Measurements from ENCODE around the gene METTL17. TPM values are rescaled to one million over a fixed set of nuclear protein-coding genes. Genes with fewer than 3 reads are reported as not detected.

The METTL17 gene
- total RNA-seq, 1 experiment from 2014 or later, result 98.1 TPM

DNA sequence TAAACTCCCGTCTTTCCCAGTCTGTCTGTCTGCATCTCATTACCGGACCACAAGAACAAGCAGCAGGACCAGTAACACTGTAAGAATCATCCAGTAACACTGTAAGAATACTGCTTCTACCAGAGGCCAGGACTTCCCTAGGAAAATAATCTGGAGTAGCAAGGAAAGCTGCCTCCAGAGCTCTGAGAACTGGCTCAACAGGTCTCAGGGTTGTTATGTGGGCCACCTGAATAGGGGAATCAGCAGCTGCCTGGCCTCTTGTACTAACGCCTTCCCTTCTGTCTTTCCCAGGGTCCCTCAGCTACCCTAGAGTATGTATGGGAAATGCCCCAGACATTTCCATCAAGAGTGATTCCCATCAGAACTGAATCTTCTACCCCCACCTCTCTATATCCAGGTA is 8.4 kb downstream of the METTL17 start:
- Mint-ChIP-seq H3K4me1 (peaks cover 18% of the 10 kb centered on the region), H3K36me3 (peaks cover 36% of the 10 kb centered on the region), H3K27me3 (ENCODE audit: low read depth) (no peaks in the 10 kb centered on the region; the same call in 1 of the 2 replicates), H3K4me3 (no peak overlapping the region; the same call in 1 of the 2 replicates), H3K27ac (peak overlapping the region; percentile 25), H3K9me3 (no peaks in the 10 kb centered on the region)
- DNase-seq (ENCODE audit: low spot score) (no peak), ATAC-seq (peak; percentile 34)
- ChIA-PET POLR2A (interaction anchor here (1.0 to 1.3 kb wide), 3 partner anchors 16 to 96 kb away, joined by 3 to 4 read pairs (median 3); no protein-coding TSS in a partner anchor), CTCF (interaction anchor here (1.0 to 5.6 kb wide), 12 partner anchors 16 to 172 kb away, joined by 3 to 78 read pairs (median 7); partner anchors contain the start of gene ARHGEF40)
- TF ChIP-seq, protein P1, sequence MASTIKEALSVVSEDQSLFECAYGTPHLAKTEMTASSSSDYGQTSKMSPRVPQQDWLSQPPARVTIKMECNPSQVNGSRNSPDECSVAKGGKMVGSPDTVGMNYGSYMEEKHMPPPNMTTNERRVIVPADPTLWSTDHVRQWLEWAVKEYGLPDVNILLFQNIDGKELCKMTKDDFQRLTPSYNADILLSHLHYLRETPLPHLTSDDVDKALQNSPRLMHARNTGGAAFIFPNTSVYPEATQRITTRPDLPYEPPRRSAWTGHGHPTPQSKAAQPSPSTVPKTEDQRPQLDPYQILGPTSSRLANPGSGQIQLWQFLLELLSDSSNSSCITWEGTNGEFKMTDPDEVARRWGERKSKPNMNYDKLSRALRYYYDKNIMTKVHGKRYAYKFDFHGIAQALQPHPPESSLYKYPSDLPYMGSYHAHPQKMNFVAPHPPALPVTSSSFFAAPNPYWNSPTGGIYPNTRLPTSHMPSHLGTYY (CRISPR knock-in tag; IDR thresholded peaks at IDR 0.05), result no peak
- TF ChIP-seq ZNF423 (CRISPR knock-in tag; IDR thresholded peaks at IDR 0.05), result no peak
- TF ChIP-seq SP1 (CRISPR knock-in tag; conservative IDR thresholded peaks at IDR 0.05), result no peak
- TF ChIP-seq, protein P2, sequence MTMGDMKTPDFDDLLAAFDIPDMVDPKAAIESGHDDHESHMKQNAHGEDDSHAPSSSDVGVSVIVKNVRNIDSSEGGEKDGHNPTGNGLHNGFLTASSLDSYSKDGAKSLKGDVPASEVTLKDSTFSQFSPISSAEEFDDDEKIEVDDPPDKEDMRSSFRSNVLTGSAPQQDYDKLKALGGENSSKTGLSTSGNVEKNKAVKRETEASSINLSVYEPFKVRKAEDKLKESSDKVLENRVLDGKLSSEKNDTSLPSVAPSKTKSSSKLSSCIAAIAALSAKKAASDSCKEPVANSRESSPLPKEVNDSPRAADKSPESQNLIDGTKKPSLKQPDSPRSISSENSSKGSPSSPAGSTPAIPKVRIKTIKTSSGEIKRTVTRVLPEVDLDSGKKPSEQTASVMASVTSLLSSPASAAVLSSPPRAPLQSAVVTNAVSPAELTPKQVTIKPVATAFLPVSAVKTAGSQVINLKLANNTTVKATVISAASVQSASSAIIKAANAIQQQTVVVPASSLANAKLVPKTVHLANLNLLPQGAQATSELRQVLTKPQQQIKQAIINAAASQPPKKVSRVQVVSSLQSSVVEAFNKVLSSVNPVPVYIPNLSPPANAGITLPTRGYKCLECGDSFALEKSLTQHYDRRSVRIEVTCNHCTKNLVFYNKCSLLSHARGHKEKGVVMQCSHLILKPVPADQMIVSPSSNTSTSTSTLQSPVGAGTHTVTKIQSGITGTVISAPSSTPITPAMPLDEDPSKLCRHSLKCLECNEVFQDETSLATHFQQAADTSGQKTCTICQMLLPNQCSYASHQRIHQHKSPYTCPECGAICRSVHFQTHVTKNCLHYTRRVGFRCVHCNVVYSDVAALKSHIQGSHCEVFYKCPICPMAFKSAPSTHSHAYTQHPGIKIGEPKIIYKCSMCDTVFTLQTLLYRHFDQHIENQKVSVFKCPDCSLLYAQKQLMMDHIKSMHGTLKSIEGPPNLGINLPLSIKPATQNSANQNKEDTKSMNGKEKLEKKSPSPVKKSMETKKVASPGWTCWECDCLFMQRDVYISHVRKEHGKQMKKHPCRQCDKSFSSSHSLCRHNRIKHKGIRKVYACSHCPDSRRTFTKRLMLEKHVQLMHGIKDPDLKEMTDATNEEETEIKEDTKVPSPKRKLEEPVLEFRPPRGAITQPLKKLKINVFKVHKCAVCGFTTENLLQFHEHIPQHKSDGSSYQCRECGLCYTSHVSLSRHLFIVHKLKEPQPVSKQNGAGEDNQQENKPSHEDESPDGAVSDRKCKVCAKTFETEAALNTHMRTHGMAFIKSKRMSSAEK (CRISPR knock-in tag; IDR thresholded peaks at IDR 0.05; ENCODE audit: borderline replicate concordance), result no peak
- no peak for TF ChIP-seq ESRRA (CRISPR knock-in tag; IDR thresholded peaks at IDR 0.05; ENCODE audit: borderline replicate concordance)

DNA sequence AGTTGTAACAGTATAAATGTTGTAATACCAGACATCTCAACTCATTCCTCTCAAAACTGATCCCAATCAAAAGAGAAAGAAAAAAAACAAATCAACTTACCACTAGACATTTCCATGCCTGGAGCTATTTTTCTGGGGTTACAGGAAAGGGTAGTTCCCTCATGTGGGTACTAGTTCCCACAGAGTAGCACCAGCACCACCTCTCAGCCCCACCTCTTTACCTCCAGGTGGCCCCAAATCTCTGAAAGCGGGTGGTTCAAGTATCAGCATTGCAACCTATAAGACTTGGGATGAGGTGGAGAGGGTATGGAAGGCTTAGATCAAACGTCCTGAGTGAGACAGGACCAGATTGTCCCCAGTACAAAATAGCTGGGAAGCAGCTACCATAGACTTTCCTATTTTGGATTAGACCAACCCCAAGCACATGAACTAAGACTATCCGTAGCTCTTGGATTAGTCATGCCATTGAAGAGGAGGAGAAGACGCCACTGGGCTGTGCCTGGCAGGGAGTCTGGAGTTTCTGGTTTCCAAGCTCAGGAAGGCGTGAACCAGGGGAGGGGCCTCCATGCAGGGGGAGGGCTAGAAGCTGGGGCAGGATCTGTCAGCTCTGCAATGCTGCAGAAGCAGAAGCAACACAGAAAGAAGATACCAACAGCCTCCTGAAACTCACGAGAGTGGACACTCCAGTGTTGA is 9.0 kb downstream of the METTL17 start, which contains the start of gene SLC39A2:
TSS of gene SLC39A2 (plus strand) at position 620 of the 693 bp plus-strand sequence. CDS start 154 bp downstream, outside the sequence.
- peak within 1 kb of the TSS; percentile 55 for H3K27ac Mint-ChIP-seq
- peaks cover 18% of the 10 kb centered on the region for H3K4me1 Mint-ChIP-seq
- no peaks in the 10 kb centered on the region for H3K9me3 Mint-ChIP-seq
- H3K27me3 Mint-ChIP-seq (ENCODE audit: low read depth), result no peaks in the 10 kb centered on the region; the same call in 1 of the 2 replicates
- H3K4me3 Mint-ChIP-seq, result peak within 1 kb of the TSS; percentile 32
- POLR2A ChIA-PET, result interaction anchor here (1.0 to 1.3 kb wide), 3 partner anchors 16 to 96 kb away, joined by 3 to 4 read pairs (median 3); no protein-coding TSS in a partner anchor
- CTCF ChIA-PET, result interaction anchor here (0.7 to 5.6 kb wide), 14 partner anchors 11 to 132 kb away, joined by 3 to 78 read pairs (median 5); partner anchors contain the start of gene ARHGEF40
- peak; percentile 90 for ATAC-seq
- peaks cover 30% of the 10 kb centered on the region for H3K36me3 Mint-ChIP-seq
- peak; percentile 63 for DNase-seq (ENCODE audit: low spot score)
- TF ChIP-seq ZNF219 (CRISPR knock-in tag; IDR thresholded peaks at IDR 0.05; ENCODE audit: borderline replicate concordance) (no peak), NFYB (CRISPR knock-in tag; conservative IDR thresholded peaks at IDR 0.05; ENCODE audit: low read depth) (no peak), TEAD1 (CRISPR knock-in tag; IDR thresholded peaks at IDR 0.05) (no peak), ZNF232 (CRISPR knock-in tag; IDR thresholded peaks at IDR 0.05) (no peak), RORB (CRISPR knock-in tag; IDR thresholded peaks at IDR 0.05) (no peak), ZNF138 (CRISPR knock-in tag; conservative IDR thresholded peaks at IDR 0.05) (no peak), CREM (CRISPR knock-in tag; IDR thresholded peaks at IDR 0.05) (no peak), GTF2I (CRISPR knock-in tag; conservative IDR thresholded peaks at IDR 0.05) (no peak), NFE2L1 (CRISPR knock-in tag; IDR thresholded peaks at IDR 0.05) (no peak)
- TF ChIP-seq, protein P3, sequence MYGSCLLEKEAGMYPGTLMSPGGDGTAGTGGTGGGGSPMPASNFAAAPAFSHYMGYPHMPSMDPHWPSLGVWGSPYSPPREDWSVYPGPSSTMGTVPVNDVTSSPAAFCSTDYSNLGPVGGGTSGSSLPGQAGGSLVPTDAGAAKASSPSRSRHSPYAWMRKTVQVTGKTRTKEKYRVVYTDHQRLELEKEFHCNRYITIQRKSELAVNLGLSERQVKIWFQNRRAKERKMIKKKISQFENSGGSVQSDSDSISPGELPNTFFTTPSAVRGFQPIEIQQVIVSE (CRISPR knock-in tag; IDR thresholded peaks at IDR 0.05; ENCODE audit: borderline replicate concordance), result no peak
- TF ChIP-seq, protein P4, sequence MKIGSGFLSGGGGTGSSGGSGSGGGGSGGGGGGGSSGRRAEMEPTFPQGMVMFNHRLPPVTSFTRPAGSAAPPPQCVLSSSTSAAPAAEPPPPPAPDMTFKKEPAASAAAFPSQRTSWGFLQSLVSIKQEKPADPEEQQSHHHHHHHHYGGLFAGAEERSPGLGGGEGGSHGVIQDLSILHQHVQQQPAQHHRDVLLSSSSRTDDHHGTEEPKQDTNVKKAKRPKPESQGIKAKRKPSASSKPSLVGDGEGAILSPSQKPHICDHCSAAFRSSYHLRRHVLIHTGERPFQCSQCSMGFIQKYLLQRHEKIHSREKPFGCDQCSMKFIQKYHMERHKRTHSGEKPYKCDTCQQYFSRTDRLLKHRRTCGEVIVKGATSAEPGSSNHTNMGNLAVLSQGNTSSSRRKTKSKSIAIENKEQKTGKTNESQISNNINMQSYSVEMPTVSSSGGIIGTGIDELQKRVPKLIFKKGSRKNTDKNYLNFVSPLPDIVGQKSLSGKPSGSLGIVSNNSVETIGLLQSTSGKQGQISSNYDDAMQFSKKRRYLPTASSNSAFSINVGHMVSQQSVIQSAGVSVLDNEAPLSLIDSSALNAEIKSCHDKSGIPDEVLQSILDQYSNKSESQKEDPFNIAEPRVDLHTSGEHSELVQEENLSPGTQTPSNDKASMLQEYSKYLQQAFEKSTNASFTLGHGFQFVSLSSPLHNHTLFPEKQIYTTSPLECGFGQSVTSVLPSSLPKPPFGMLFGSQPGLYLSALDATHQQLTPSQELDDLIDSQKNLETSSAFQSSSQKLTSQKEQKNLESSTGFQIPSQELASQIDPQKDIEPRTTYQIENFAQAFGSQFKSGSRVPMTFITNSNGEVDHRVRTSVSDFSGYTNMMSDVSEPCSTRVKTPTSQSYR (CRISPR knock-in tag; IDR thresholded peaks at IDR 0.05), result no peak
- TF ChIP-seq, protein P5, sequence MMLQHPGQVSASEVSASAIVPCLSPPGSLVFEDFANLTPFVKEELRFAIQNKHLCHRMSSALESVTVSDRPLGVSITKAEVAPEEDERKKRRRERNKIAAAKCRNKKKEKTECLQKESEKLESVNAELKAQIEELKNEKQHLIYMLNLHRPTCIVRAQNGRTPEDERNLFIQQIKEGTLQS (CRISPR knock-in tag; conservative IDR thresholded peaks at IDR 0.05), result no peak
- TF ChIP-seq, protein P6, sequence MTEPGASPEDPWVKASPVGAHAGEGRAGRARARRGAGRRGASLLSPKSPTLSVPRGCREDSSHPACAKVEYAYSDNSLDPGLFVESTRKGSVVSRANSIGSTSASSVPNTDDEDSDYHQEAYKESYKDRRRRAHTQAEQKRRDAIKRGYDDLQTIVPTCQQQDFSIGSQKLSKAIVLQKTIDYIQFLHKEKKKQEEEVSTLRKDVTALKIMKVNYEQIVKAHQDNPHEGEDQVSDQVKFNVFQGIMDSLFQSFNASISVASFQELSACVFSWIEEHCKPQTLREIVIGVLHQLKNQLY (CRISPR knock-in tag; IDR thresholded peaks at IDR 0.05), result no peak
- TF ChIP-seq, protein P7, sequence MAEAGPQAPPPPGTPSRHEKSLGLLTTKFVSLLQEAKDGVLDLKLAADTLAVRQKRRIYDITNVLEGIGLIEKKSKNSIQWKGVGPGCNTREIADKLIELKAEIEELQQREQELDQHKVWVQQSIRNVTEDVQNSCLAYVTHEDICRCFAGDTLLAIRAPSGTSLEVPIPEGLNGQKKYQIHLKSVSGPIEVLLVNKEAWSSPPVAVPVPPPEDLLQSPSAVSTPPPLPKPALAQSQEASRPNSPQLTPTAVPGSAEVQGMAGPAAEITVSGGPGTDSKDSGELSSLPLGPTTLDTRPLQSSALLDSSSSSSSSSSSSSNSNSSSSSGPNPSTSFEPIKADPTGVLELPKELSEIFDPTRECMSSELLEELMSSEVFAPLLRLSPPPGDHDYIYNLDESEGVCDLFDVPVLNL (CRISPR knock-in tag; IDR thresholded peaks at IDR 0.05; ENCODE audit: borderline replicate concordance, low read depth), result no peak
- TF ChIP-seq, protein P8, sequence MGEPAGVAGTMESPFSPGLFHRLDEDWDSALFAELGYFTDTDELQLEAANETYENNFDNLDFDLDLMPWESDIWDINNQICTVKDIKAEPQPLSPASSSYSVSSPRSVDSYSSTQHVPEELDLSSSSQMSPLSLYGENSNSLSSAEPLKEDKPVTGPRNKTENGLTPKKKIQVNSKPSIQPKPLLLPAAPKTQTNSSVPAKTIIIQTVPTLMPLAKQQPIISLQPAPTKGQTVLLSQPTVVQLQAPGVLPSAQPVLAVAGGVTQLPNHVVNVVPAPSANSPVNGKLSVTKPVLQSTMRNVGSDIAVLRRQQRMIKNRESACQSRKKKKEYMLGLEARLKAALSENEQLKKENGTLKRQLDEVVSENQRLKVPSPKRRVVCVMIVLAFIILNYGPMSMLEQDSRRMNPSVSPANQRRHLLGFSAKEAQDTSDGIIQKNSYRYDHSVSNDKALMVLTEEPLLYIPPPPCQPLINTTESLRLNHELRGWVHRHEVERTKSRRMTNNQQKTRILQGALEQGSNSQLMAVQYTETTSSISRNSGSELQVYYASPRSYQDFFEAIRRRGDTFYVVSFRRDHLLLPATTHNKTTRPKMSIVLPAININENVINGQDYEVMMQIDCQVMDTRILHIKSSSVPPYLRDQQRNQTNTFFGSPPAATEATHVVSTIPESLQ (CRISPR knock-in tag; IDR thresholded peaks at IDR 0.05), result no peak

Measured in WTC11 (cell line).